ENCODE results near the gene MFSD6L.

MFSD6L gene

DNA sequence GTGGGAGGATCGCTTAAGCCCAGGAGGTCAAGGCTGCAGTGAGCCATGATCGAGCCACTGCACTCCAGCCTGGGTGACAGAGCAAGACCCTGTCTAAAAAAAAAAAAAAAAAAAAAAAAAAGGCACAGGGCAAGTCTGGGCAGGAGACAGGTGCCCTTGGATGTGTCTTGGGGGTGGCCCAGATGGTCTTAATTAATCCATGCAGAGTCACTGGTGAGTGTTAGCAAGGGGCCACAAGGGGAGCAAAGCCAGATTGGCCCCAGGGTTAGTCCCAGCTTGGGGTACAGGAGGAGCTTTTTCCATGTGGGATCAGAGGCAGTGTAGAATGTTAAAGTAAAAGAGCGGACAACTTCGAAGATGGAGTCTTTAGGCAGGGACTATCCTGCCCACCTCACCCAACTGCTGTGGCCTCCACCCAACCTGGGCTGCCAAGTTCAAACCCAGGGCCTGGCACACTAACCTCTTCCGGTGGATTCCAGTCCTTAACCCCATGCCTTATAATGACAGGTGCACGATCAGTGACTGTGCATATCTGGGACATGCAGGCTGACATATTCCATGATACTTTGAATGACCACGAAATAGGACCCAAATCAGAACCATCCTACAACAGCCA is 32.2 kb upstream of the MFSD6L start:
- no peak for ATAC-seq

DNA sequence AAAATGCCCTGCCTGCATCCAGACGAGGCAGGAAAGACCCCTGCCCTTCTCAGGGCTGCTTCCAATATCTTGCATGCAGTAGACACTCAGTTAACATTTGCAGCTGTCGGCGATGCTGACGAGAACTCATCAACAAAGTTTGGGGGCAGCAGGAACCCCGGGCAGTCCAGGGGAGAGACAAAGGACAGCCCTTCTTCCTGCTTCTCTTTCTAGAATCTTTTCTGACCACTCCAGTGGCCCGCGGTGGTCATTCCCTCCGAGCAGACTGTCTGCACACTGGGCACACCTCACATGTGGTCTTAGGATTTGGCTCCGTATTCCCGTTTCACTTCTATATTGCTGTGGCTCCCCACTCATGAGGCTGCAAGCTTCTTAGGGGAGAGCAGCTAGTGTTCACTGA is 31.0 kb upstream of the MFSD6L start:
- Mint-ChIP-seq H3K27me3 (no peaks in the 10 kb centered on the region), H3K36me3 (peaks cover 11% of the 10 kb centered on the region), H3K27ac (no peak overlapping the region), H3K9me3 (no peaks in the 10 kb centered on the region), H3K4me1 (no peaks in the 10 kb centered on the region), H3K4me3 (no peak overlapping the region)
- no peak for ATAC-seq

More for the DNA sequence above, 32.2 kb upstream of the MFSD6L start:
- no peaks in the 10 kb centered on the region for H3K4me1 Mint-ChIP-seq
- no peaks in the 10 kb centered on the region for H3K9me3 Mint-ChIP-seq
- no peak overlapping the region for H3K27ac Mint-ChIP-seq
- H3K27me3 Mint-ChIP-seq, result no peaks in the 10 kb centered on the region
- H3K4me3 Mint-ChIP-seq, result no peak overlapping the region
- peaks cover 22% of the 10 kb centered on the region for H3K36me3 Mint-ChIP-seq

DNA sequence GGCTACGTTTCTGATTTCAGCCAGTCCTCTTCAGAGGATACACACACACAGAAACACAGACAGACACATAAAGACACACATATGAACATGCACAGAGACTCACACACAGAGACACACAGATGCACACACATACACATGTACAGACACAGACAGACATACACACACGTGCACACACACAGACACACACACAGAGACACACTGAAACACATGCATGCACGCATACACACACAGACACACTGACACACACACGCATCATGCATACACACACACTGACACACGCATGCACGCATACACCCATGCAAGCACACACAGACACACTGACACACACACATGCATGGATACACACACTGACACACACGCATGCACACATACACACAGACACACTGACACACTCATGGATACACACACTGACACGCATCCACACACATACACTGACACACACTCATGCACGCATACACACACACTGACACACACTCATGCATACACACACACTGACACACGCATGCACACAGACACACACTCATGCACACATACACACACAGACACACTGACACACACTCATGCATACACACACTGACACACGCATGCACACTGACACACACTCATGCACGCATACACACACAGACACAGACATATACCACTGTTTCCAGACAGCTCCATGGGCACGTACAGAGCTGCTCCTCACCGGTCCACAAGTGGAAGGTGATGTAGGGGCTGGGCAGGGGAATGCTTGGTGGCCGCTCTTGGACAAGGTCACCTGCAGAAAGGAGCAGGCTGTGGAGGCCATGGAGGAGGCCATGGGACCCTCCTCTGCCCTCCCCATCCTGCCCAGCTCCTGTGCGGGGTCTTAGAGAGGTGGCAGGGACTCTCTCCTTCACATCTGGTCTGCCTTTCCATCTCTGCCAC is 30.1 kb upstream of the MFSD6L start:
- no peak for ATAC-seq
- Mint-ChIP-seq H3K4me1 (no peaks in the 10 kb centered on the region), H3K27me3 (no peaks in the 10 kb centered on the region), H3K9me3 (peaks cover 3% of the 10 kb centered on the region), H3K4me3 (no peak overlapping the region), H3K27ac (no peak overlapping the region), H3K36me3 (peaks cover 5% of the 10 kb centered on the region)

DNA sequence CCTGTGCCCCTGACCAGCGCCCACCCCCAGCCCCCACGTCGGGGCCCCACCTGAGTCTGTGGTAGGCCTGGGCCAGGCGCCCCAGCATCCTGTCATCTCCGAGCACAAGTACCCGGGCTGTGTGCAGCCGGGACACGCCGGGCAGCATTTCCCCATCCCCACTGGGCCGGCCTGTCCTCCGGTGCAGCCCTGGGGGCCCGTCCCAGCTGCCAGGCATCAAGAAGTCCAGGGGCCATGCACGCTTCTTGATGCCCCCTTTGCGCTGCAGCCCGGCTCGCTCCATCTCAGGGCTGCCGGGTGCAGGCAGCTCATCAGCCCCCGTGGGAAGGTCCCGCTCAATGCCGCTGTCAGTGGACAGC is 29.3 kb upstream of the MFSD6L start:
- H3K27me3 Mint-ChIP-seq, result no peaks in the 10 kb centered on the region
- peaks cover 3% of the 10 kb centered on the region for H3K9me3 Mint-ChIP-seq
- ATAC-seq, result peak; percentile 31
- no peak overlapping the region for H3K4me3 Mint-ChIP-seq
- H3K4me1 Mint-ChIP-seq, result no peaks in the 10 kb centered on the region
- H3K36me3 Mint-ChIP-seq, result no peaks in the 10 kb centered on the region
- H3K27ac Mint-ChIP-seq, result no peak overlapping the region

DNA sequence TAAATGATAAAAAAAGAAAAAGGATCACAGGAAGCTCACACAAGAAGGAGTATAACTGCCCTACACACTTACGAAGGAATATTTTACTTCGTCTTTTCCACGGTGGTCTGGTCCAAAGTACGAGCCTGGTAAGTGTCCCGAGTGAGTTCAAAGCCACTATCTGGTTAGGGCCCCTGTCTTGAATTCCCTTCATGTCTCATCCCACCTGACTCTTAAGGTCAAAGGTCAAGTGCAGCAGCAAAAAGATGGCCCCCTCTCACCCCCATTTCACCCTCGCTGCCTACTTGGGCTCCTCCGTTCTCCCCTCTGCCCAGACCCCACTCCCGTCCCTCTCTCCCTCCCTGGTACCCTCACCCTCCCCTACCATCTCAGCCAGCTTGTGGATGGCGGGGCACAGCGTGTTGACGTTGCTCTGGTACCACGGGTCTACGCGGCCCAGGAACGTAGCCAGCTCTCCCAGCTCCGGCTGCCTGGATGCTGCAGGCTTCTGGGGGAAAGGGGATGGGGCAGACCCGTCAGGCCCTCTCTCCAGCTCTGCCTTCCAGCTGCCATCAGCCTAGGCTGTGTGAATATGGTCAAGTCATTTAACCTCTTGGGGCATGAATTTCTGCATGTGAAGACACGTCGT is 27.8 kb upstream of the MFSD6L start:
- no peak for ATAC-seq
- H3K36me3 Mint-ChIP-seq, result peaks cover 10% of the 10 kb centered on the region
- H3K9me3 Mint-ChIP-seq, result peaks cover 3% of the 10 kb centered on the region
- no peak overlapping the region for H3K4me3 Mint-ChIP-seq
- H3K27me3 Mint-ChIP-seq, result no peaks in the 10 kb centered on the region
- H3K27ac Mint-ChIP-seq, result no peak overlapping the region
- no peaks in the 10 kb centered on the region for H3K4me1 Mint-ChIP-seq

DNA sequence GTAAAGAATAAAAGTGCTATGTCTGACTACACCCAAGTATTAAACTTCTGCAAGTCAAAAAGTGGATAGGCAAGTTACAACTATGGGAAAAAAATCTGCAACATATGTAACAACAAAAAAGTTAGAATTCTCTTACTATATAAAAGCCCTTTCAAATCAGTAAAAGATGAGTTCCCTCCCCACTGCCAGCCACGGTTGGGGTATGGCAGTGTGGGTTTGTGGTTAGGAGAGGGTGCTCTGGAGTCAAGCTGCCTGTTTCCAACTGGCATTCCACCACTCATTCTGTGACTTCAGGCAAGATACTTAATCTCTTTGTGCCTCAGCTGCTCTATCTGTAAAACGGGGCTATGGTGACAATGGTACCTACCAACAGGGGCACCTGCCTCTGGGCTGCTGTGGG is 26.6 kb upstream of the MFSD6L start:
- Mint-ChIP-seq H3K36me3 (peaks cover 10% of the 10 kb centered on the region), H3K27ac (no peak overlapping the region), H3K27me3 (no peaks in the 10 kb centered on the region), H3K4me1 (no peaks in the 10 kb centered on the region), H3K4me3 (no peak overlapping the region), H3K9me3 (peaks cover 3% of the 10 kb centered on the region)
- ATAC-seq, result no peak

DNA sequence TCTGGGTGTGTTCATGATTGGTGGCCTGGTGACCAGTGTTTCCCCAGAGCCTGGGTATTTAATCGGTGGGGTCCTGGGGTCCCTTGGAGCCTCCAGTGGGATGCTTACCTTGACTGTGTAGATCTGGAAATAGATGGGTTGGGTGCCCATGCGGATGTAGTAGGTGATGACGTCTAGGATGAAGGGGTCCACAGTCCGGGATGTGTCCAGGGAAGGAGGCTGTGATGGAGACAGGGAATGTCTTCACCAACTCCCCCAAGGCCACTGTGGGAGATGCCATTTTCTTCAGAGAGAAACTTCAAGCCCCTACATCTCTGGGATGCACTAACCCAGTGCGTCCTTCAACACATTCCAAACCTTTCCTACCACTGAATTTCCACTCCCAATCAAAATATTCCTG is 24.1 kb upstream of the MFSD6L start:
- no peak overlapping the region for H3K4me3 Mint-ChIP-seq
- no peak overlapping the region for H3K27ac Mint-ChIP-seq
- peaks cover 11% of the 10 kb centered on the region for H3K36me3 Mint-ChIP-seq
- no peaks in the 10 kb centered on the region for H3K27me3 Mint-ChIP-seq
- no peak for ATAC-seq
- H3K9me3 Mint-ChIP-seq, result peaks cover 3% of the 10 kb centered on the region
- no peaks in the 10 kb centered on the region for H3K4me1 Mint-ChIP-seq

DNA sequence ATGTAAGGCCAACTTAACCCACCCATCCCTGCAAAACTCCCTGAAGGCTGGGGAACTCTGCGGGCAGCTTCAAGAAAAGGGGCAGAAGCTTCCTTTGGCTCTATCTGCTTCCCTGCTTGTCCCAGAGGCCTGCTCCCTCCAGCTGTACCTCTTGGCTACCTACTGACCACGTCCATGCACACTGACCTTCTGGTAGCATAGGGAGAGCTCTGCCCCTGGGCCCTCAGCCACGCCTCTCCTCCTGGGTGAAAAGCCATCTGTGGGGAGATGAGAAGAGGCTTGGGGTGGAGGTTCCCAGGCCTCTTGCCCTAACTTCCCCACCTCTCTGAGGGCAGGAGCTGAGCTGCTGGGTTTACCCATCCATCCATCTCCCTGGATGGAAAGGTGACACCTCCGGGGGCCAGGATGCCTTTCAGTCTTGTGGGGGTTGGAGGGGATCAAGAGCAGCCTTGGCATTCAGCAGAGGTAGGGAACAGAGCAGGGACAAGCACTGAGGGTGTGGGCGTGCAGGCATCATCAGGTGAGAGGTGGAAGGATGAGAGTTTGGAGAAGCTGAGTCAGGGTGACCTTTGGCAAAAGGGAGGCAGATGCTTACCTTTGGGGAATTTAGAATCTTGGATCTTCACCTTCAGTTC is 23.4 kb upstream of the MFSD6L start:
- Mint-ChIP-seq H3K27me3 (no peaks in the 10 kb centered on the region), H3K36me3 (peaks cover 19% of the 10 kb centered on the region), H3K9me3 (peaks cover 3% of the 10 kb centered on the region), H3K27ac (no peak overlapping the region), H3K4me3 (no peak overlapping the region), H3K4me1 (no peaks in the 10 kb centered on the region)
- no peak for ATAC-seq

DNA sequence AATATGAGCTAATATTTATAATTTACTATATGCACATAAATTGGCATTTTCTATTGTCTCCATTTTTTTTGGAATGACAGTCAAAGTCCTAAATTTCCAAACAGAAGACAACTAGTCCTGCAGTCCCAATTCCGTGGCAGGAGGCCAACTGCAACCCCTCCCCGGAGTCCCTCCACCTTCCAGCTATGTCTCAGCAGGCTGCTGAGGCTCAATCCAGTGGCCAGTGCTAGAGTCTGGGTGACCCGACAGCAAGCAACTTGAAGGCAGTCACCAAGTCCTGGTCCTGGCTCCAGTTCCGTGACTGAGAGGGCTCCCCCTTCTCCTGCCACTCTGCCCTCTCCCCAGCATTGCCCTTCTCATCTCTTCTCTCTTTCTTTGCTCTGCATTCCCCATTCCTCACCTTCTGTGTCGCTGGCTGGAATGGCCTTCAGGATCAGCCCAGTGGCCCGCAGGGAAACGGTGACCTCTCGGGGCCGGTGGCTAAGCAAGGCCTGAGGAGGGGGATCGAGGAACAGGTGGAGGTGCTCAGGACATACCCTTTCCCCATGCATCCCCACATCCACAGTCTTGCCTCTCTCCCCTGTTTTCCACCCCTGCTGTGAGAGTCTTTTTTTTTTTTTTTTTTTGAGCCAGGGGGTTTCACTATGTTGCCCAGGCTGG is 22.4 kb upstream of the MFSD6L start:
- H3K4me1 Mint-ChIP-seq, result no peaks in the 10 kb centered on the region
- ATAC-seq, result no peak
- H3K4me3 Mint-ChIP-seq, result no peak overlapping the region
- H3K9me3 Mint-ChIP-seq, result peaks cover 3% of the 10 kb centered on the region
- H3K27me3 Mint-ChIP-seq, result no peaks in the 10 kb centered on the region
- H3K36me3 Mint-ChIP-seq, result peaks cover 20% of the 10 kb centered on the region
- no peak overlapping the region for H3K27ac Mint-ChIP-seq

DNA sequence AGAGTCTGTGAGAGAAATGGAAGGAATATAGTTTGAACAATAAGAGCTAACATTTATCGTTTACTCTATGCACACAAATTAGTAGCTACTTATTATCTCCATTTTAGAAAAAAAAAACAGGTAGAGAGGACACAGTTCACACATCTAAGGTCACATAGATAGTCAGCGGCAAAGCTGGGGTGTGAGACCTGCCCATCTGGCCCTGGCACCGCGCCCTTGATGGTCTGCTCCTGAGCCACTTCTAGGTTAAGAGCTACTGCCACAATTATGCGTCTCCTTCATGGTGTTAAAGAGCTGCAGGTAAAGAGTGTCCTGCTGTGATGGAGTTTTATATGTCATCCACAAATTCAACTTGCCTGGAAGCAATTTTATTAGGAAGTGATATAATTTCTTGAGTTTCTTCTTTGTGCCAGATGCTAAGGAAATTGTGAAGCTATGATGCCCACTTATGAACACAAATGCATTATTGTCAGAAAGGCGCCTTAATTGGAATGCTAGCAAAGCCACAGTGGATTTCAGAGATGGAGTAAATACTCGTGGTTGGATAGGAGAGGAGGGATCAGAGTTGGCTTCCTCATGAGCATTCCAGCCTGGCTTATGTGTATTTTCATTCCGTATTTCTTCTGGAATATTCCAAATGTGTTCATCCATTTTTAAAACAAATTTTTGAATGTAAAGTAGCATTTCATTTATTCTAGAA is 21.3 kb upstream of the MFSD6L start:
- no peaks in the 10 kb centered on the region for H3K27me3 Mint-ChIP-seq

DNA sequence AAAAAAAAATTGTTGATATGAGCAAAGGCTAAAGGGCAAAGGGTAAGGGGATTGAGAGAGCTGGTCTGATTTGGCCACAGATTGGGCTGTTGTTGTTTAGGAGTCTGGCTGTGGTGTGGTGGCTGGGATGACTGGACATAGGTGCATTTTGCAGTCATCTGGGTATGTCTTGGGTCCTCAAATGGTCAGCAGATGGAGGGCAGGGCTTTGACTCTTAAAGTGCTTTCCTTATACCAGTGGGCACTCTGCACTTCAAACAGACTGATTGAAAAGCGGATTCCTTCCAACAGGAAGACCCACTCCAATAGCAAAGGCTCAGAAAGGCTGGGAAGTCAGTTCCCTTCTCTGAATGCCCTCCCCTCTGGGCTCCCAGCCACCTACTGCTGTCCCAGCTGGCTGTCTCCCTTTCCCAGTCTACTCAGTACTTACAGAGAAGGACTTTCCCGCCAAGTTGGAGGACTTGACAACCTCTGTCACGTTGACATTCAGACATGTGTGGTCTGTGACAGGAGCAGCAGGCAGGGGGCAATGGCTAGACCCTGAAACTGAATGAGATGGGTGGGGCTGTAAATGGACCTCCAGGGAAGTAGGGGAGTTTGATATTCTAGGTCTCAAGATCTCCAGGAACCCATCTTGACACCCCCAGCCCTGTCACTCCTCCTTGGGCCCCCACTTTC is 19.6 kb upstream of the MFSD6L start:
- Mint-ChIP-seq H3K4me1 (no peaks in the 10 kb centered on the region), H3K27ac (no peak overlapping the region), H3K27me3 (no peaks in the 10 kb centered on the region), H3K36me3 (peaks cover 37% of the 10 kb centered on the region), H3K4me3 (no peak overlapping the region), H3K9me3 (no peaks in the 10 kb centered on the region)
- no peak for ATAC-seq

More for the DNA sequence above, 21.3 kb upstream of the MFSD6L start:
- ATAC-seq, result no peak
- Mint-ChIP-seq H3K9me3 (peaks cover 3% of the 10 kb centered on the region), H3K4me1 (no peaks in the 10 kb centered on the region), H3K27ac (no peak overlapping the region), H3K36me3 (peaks cover 23% of the 10 kb centered on the region), H3K4me3 (no peak overlapping the region)

DNA sequence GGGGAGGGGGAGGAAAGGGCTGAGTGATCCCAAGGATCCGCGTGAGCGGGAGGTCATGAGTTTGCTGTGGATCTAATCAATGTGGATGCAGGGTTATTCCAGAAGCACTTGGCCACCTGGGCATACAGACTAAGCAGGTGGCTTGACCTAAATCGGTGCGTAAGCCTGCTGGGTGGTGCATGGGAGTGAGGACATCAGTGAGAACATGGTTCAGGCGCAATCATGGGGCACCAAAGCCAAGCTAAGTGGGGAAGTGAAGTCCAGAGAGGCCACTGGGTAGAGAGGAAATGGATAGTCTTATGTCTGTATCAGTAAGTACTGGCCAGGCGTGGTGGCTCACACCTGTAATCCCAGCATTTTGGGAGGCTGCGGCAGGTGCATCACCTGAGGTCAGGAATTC is 18.9 kb upstream of the MFSD6L start:
- no peaks in the 10 kb centered on the region for H3K4me1 Mint-ChIP-seq

DNA sequence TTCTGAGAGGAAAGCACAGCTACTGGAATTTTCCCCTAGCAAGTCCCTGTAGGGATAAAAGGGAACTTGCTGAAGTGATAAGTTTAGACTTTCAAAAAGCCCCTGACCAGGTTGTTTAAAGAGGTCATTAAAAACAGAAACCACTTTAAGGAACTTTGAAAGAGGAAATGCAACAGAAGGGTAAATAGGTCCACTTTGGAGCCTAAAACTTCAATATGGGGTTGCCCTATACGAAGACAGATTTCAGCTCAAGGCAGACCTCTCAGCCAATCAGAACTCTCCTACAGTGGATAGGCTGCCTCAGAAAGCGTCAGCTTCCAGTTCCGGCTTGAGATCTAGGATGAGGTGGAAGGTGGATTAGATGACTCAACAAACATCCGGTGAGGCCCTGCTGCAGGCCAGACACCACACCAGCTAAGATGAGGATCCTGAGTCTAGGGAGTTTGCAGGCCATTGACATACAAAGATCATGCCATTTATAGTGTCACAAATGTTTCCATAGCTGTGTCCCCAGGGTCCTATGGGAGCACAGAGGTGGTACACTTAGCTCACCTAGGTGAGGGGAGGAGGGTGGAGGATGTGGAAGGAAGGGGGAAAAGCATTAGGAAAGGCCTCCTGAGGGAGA is 7.9 kb upstream of the MFSD6L start:
- Mint-ChIP-seq H3K4me3 (peak overlapping the region; percentile 71), H3K27me3 (no peaks in the 10 kb centered on the region), H3K27ac (peak overlapping the region; percentile 100), H3K9me3 (peaks cover 14% of the 10 kb centered on the region), H3K4me1 (peaks cover 40% of the 10 kb centered on the region), H3K36me3 (peaks cover 28% of the 10 kb centered on the region)
- ATAC-seq, result peak; percentile 98

More for the DNA sequence above, 18.9 kb upstream of the MFSD6L start:
- peaks cover 42% of the 10 kb centered on the region for H3K36me3 Mint-ChIP-seq
- ATAC-seq, result no peak
- no peak overlapping the region for H3K27ac Mint-ChIP-seq
- H3K9me3 Mint-ChIP-seq, result peaks cover 2% of the 10 kb centered on the region
- no peaks in the 10 kb centered on the region for H3K27me3 Mint-ChIP-seq
- H3K4me3 Mint-ChIP-seq, result no peak overlapping the region
